ENCODE data around the gene GPX6.
"Not testable (repeated sequence)": the region's sequence is repeated elsewhere in the genome, so short reads cannot be mapped to it uniquely, and the experiment has no call there.

Gene GPX6

DNA sequence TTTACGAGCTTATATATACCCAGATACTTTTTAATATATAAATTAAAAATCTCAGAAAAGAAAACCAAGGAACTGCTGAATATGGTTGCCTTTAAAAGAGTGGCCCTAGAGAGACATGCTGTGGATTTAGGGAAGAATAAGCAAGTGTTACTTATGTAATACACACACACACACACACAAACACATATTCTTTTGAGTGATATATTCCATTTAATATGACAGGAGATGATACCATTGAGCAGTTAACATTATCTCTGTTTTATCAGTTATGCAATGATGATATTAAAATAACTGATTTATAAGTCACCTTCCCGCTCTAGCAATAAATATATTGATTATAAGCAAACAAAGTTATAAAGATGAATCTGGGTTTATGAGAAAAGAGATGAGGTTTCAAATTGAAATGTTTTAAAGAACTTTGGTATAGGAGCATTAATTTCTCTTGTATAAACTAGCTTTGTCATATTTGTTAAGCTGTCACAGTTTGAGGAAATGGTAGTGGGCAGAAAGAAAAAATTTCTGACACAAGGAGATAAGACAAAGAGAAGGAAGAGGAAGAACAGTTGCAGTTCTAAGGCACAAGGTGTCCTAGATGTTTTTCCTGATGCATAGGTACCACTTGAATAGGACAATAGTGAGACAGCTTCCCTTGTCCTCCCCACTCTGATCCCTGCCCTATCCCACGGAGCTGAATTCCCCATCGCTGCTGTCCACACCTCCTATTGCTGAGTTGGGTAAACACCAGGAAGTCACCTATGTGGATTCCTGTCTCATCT lies 36.5 kb upstream of the GPX6 start:
- no peak for DNase-seq (ENCODE audit: low read depth, low spot score)
- TF ChIP-seq, protein P1, sequence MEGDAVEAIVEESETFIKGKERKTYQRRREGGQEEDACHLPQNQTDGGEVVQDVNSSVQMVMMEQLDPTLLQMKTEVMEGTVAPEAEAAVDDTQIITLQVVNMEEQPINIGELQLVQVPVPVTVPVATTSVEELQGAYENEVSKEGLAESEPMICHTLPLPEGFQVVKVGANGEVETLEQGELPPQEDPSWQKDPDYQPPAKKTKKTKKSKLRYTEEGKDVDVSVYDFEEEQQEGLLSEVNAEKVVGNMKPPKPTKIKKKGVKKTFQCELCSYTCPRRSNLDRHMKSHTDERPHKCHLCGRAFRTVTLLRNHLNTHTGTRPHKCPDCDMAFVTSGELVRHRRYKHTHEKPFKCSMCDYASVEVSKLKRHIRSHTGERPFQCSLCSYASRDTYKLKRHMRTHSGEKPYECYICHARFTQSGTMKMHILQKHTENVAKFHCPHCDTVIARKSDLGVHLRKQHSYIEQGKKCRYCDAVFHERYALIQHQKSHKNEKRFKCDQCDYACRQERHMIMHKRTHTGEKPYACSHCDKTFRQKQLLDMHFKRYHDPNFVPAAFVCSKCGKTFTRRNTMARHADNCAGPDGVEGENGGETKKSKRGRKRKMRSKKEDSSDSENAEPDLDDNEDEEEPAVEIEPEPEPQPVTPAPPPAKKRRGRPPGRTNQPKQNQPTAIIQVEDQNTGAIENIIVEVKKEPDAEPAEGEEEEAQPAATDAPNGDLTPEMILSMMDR (IDR thresholded peaks at IDR 0.05; ENCODE audit: insufficient read depth, low read length, missing control alignments) = no peak
- POLR2A ChIA-PET = no interaction called here
- no peak overlapping the region for H3K4me3 ChIP-seq (ENCODE audit: low read depth, low read length)
- CTCF ChIA-PET = no interaction called here

DNA sequence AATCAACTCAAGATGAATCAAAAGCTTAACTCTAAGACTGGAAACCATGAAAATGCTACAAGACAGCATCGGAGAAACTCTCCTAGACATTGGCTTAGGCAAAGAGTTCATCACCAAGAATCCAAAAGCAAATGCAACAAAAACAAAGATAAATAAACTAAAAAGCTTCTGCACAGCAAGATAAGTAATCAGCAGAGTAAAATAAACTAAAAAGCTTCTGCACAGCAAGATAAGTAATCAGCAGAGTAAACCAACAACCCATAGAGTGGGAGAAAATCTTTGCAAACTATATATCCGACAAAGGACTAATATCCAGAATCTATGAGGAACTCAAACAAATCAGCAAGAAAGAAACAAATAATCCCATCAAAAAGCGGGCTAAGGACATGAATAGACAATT lies 31.4 kb upstream of the GPX6 start:
- H3K4me3 ChIP-seq (ENCODE audit: low read depth, low read length); CTCF ChIA-PET; POLR2A ChIA-PET; DNase-seq (ENCODE audit: low read depth, low spot score): not testable (repeated sequence)

DNA sequence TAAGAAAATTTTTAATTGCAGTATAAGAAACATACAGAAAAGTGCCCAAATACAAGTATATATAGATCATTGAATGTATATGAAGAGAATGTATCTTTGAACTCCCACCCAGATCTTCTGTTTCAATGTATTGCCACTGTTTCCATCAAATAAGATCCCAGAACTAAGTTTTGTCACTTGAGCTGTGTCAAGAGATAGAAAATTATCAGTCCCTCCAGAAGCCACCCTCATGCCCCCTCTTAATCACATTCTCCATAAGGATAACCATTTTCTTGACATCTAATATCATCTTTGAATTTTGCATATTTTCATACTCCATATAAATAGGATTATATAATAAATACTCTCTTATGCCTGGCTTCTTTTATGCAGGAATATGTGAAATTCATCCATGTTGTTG lies 30.4 kb upstream of the GPX6 start:
- CTCF ChIA-PET = no interaction called here

DNA sequence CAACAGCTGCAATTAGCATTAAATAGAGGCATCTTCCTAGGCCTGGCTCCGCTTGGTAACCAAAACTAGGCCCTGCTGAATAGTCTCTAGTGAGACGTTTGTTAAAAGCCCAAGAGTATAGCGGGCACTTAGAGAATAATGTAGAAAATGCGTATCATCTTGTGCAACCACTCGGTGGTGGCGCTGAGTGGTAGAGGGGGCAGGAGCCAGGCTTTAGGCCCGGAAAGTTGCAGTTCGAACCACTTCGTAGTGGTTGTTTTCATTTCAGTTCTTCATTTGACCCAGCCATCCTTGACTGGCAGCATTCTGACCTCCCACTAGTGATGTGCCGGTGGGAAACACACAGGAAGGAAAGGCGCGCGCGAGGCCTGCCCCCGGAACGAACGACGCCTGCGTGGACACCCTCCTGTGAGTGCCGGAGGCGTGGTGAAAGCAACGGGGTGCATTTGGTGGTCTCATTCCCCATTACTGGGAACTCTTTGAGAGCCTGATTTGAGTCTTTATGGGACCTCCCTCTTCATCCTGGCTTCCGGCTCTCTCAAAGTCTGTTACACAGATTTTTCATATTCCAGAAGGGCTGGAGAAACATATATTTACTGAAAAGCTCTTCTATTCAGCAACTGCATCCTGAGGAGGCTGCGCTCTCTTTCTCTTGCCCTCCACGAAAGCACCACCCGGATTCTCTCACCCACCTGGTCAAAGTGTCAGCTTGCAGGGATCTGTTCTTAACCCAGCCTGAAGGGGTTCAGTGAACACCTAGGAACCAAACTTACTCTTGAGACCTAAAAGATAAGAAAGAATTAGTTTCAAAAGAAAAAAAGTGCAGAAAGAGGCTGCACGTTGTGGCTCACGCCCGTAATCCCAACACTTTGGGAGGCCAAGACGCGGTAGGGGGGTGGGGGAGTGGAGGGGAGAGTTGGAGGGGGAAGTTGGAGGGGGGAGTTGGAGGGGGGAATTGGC lies 28.3 kb upstream of the GPX6 start:
- ChIA-PET POLR2A (no interaction called here), CTCF (interaction anchor here (1.2 kb wide), 1 partner anchor 12 kb away, joined by 3 read pairs; no protein-coding TSS in a partner anchor)
- TF ChIP-seq, protein P1 (IDR thresholded peaks at IDR 0.05; ENCODE audit: insufficient read depth, low read length, missing control alignments) = no peak
- DNase-seq (ENCODE audit: low read depth, low spot score) = no peak
- peak overlapping the region; percentile 46 for H3K4me3 ChIP-seq (ENCODE audit: low read depth, low read length)

More for the DNA sequence above, 30.4 kb upstream of the GPX6 start:
- DNase-seq (ENCODE audit: low read depth, low spot score) = no peak
- POLR2A ChIA-PET = no interaction called here
- TF ChIP-seq, protein P1 (IDR thresholded peaks at IDR 0.05; ENCODE audit: insufficient read depth, low read length, missing control alignments) = no peak
- no peak overlapping the region for H3K4me3 ChIP-seq (ENCODE audit: low read depth, low read length)

DNA sequence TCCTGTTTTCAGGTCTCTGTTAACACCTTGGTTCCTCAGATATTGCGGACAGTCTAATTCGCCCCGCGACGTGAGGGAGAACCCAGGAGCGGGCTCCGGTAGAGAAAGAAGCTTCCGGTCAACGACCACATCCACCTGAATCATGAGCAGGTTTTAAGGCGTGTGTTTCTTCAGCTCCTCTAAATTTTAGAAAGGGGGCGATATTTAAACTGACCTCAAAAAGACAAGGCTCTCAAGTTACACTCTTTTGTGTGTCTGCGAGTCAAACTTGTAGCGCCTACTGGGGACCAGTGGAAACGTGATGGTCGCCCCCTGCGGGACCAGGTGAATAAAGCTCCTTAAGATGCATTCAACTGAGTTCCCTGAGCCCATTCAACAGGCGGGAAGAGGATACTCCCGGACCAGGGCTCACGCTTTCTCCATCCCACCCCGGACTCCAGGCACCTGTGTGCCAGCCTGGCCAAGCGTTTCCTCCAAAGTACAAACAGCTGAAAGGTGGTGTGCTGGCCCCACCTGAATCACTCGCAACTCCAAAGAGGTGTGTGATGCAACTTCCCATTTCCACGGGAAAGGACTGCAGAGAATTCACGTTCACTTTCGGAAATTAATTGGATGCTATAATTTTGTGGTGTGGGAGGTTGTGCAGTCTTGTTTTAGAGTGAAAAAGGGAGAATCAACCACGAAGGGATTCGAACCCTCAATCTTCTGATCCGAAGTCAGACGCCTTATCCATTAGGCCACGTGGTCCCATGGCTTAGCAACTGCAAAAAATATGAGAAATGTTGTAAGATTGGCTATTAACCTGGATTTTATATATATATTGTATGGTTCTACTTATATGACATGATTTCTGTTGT lies 27.1 kb upstream of the GPX6 start:
- peak; percentile 70 for DNase-seq (ENCODE audit: low read depth, low spot score)
- POLR2A ChIA-PET = no interaction called here
- TF ChIP-seq, protein P1 (IDR thresholded peaks at IDR 0.05; ENCODE audit: insufficient read depth, low read length, missing control alignments) = peak; percentile 22
- CTCF ChIA-PET = interaction anchor here (0.8 to 1.2 kb wide), 4 partner anchors 11 to 53 kb away, joined by 3 to 4 read pairs (median 3); no protein-coding TSS in a partner anchor
- H3K4me3 ChIP-seq (ENCODE audit: low read depth, low read length) = 0 out of 2 replicates have a peak overlapping the region, but pooled peaks have one; percentile 6

DNA sequence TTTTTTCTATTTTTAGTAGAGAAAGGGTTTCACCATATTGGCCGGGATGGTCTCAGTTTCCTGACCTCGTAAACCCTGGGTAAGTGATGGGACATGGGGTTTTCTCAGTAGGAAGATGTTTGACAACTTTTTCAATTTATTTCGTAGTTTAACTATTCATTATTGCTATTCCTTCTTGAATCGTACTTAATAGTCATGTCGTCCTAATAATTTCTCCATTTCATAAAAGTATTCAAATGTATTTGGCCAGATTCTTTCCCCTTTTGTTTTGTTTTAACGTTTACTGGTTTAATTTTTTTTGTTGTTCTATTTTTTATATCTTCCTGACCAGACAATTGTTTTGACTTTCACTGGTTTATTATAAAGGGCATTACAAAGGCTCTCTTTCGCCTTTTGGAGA lies 26.4 kb upstream of the GPX6 start:
- no peak overlapping the region for H3K4me3 ChIP-seq (ENCODE audit: low read depth, low read length)
- DNase-seq (ENCODE audit: low read depth, low spot score) = no peak
- CTCF ChIA-PET = interaction anchor here (1.0 to 1.2 kb wide), 2 partner anchors 14 to 53 kb away, joined by 3 read pairs; no protein-coding TSS in a partner anchor
- TF ChIP-seq, protein P1 (IDR thresholded peaks at IDR 0.05; ENCODE audit: insufficient read depth, low read length, missing control alignments) = no peak
- POLR2A ChIA-PET = no interaction called here
